HCT116 (cell line): ENCODE results near the gene KIF25. TPM values are rescaled to one million over a fixed set of nuclear protein-coding genes. Genes with fewer than 3 reads are reported as not detected.

Source experiments
- ATAC-seq: fragments of 200-7000 bp; cut with Tn5 transposase; 2 replicates; pipeline ENCODE4 v1.9.1; 2020; ENCODE audit warnings: mild to moderate bottlenecking, moderate library complexity
- BruUV-seq: library from RNA; stranded (reverse); fragments of 400-500 nt; replicated peaks from 2 replicates; lab custom pipeline; 2021; lab: Mats Ljungman, UMichigan
- CTCF ChIA-PET: fragments of 300-600 bp; sonication (Branson Sonifier 250); formaldehyde crosslinking; loops from one replicate; lab custom pipeline; 2021; ENCODE audit warnings: antibody characterized with exemption; lab: Charles Lee
- POLR2A ChIA-PET: fragments of 300-600, 350-600 bp; sonication (Branson Sonifier 250); formaldehyde crosslinking; loops from one replicate; lab custom pipeline; 2021; ENCODE audit warnings: antibody characterized with exemption; lab: Charles Lee
- RAD21 ChIA-PET, 2 experiments: fragments of 300-600 bp; sonication (Branson Sonifier 250); formaldehyde crosslinking; loops; one replicate each; lab custom pipeline; 2023; ENCODE audit warnings: low total read pairs in 2 of 2; ENCODE audit not compliant: uncharacterized antibody in 2 of 2, unreplicated experiment in 2 of 2, low non-redundant PET in 1 of 2; lab: Charles Lee
- DNase-seq: peaks from one replicate; pipeline ENCODE4 v3.0.0-alpha.2; 2010; ENCODE audit warnings: low read depth, low spot score
- H2AFZ ChIP-seq: fragments of 200-600 bp; shearing (Covaris generic), sonication (generic); 2 replicates; pipeline ENCODE4 v1.6.1; 2017; ENCODE audit warnings: low read depth, mixed run types, mixed read lengths, antibody characterized with exemption, low read length; ENCODE audit not compliant: poor library complexity, severe bottlenecking
- H3K27ac ChIP-seq: 2 replicates; pipeline ENCODE4 v1.5.1; 2012; ENCODE audit warnings: low read depth, low read length
- H3K27me3 ChIP-seq: fragments of 200-600 bp; sonication (generic); 2 replicates; pipeline ENCODE4 v1.6.1; 2016; ENCODE audit warnings: mixed run types, low read length, mixed read lengths; ENCODE audit not compliant: insufficient read depth
- H3K36me3 ChIP-seq, 2 experiments: fragments of 200-500 bp in 1 of 2; fragments of 200-600 bp in 1 of 2; sonication (Bioruptor generic) in 1 of 2; sonication (generic) in 1 of 2; 2 replicates each; pipeline versions ENCODE4 v1.5.1 to v1.6.1; 2014 to 2016; ENCODE audit warnings: low read length in 2 of 2, inconsistent platforms in 1 of 2, mixed read lengths in 1 of 2, mixed run types in 1 of 2; ENCODE audit not compliant: insufficient read depth in 2 of 2, control insufficient read depth in 1 of 2
- H3K4me1 ChIP-seq, 2 experiments: fragments of 200-600 bp in 1 of 2; sonication (generic) in 1 of 2; 2 replicates each; pipeline versions ENCODE4 v1.5.1 to v1.6.1; 2012 to 2017; ENCODE audit warnings: low read length in 2 of 2, inconsistent platforms in 1 of 2, mild to moderate bottlenecking in 1 of 2, mixed read lengths in 1 of 2, mixed run types in 1 of 2, moderate library complexity in 1 of 2; ENCODE audit not compliant: insufficient read depth in 2 of 2, control insufficient read depth in 1 of 2
- H3K4me2 ChIP-seq: fragments of 200-600 bp; sonication (generic); 2 replicates; pipeline ENCODE4 v1.6.1; 2017; ENCODE audit warnings: mixed run types, low read length, mixed read lengths
- H3K4me3 ChIP-seq, 2 experiments: fragments of 200-600 bp in 1 of 2; sonication (generic) in 1 of 2; replicated peaks in 1 of 2; 2 replicates each; pipeline ENCODE4 v1.5.1; 2011 to 2016; ENCODE audit warnings: low read length in 2 of 2, control low read depth in 1 of 2, low read depth in 1 of 2, mild to moderate bottlenecking in 1 of 2, mixed read lengths in 1 of 2, mixed run types in 1 of 2
- H3K79me2 ChIP-seq: fragments of 200-600 bp; sonication (generic); 2 replicates; pipeline ENCODE4 v1.6.1; 2017; ENCODE audit warnings: mild to moderate bottlenecking, mixed run types, low read length, moderate library complexity, mixed read lengths; ENCODE audit not compliant: insufficient read depth
- H3K9ac ChIP-seq: fragments of 200-600 bp; sonication (generic); 2 replicates; pipeline ENCODE4 v1.6.1; 2016; ENCODE audit warnings: low read length, mixed read lengths
- H3K9me2 ChIP-seq: fragments of 200-600 bp; sonication (generic), shearing (Covaris generic); 2 replicates; pipeline ENCODE4 v1.6.1; 2017; ENCODE audit warnings: mixed run types, mild to moderate bottlenecking, moderate library complexity; ENCODE audit not compliant: insufficient read depth
- H3K9me3 ChIP-seq, 2 experiments: fragments of 200-500 bp in 1 of 2; fragments of 200-600 bp in 1 of 2; sonication (Bioruptor generic) in 1 of 2; sonication (generic) in 1 of 2; 2 replicates each; pipeline ENCODE4 v1.6.1; 2014 to 2017; ENCODE audit warnings: low read length in 2 of 2, mixed read lengths in 2 of 2, inconsistent platforms in 1 of 2, low read depth in 1 of 2, mild to moderate bottlenecking in 1 of 2, mixed run types in 1 of 2, moderate library complexity in 1 of 2; ENCODE audit not compliant: control insufficient read depth in 1 of 2, insufficient read depth in 1 of 2
- H4K20me1 ChIP-seq: fragments of 200-600 bp; sonication (generic), shearing (Covaris generic); 2 replicates; pipeline ENCODE4 v1.6.1; 2017; ENCODE audit warnings: mixed run types, mild to moderate bottlenecking, moderate library complexity; ENCODE audit not compliant: insufficient read depth
- CBX3 ChIP-seq: IDR thresholded peaks from 2 replicates; pipeline ENCODE4 v1.6.1; 2012; ENCODE audit warnings: low read depth
- CEBPB ChIP-seq: IDR thresholded peaks from 2 replicates; pipeline ENCODE4 v1.6.1; 2012; ENCODE audit warnings: low read depth
- EGR1 ChIP-seq: IDR thresholded peaks from 2 replicates; pipeline ENCODE4 v1.6.1; 2012; ENCODE audit warnings: low read depth
- ELF1 ChIP-seq: IDR thresholded peaks from 2 replicates; pipeline ENCODE4 v1.6.1; 2012; ENCODE audit warnings: low read depth, borderline replicate concordance
- EZH2 ChIP-seq: fragments of 200-600 bp; sonication (generic); IDR thresholded peaks from 2 replicates; pipeline ENCODE4 v1.6.1; 2017; ENCODE audit warnings: antibody characterized with exemption, mixed run types
- EZH2phosphoT487 ChIP-seq: fragments of 200-600 bp; IDR thresholded peaks from 2 replicates; pipeline ENCODE4 v1.6.1; 2018; ENCODE audit warnings: antibody characterized with exemption, borderline replicate concordance
- FOSL1 ChIP-seq: IDR thresholded peaks from 2 replicates; pipeline ENCODE4 v1.6.1; 2012; ENCODE audit warnings: low read depth
- JUND ChIP-seq: IDR thresholded peaks from 2 replicates; pipeline ENCODE4 v1.6.1; 2012
- POLR2A ChIP-seq: IDR thresholded peaks from 2 replicates; pipeline ENCODE4 v1.7.0; 2011; ENCODE audit warnings: borderline replicate concordance; ENCODE audit not compliant: insufficient read depth, insufficient read length; ENCODE audit errors: extremely low read depth
- RAD21 ChIP-seq: IDR thresholded peaks from 2 replicates; pipeline ENCODE4 v1.6.1; 2012; ENCODE audit warnings: low read depth, mild to moderate bottlenecking
- REST ChIP-seq: IDR thresholded peaks from 2 replicates; pipeline ENCODE4 v1.6.1; 2012; ENCODE audit warnings: low read depth
- SIN3A ChIP-seq: IDR thresholded peaks from 2 replicates; pipeline ENCODE4 v1.6.1; 2012; ENCODE audit warnings: low read depth
- TCF7L2 ChIP-seq: IDR thresholded peaks from 2 replicates; pipeline ENCODE4 v1.7.0; 2011; ENCODE audit warnings: borderline replicate concordance, inconsistent platforms; ENCODE audit not compliant: insufficient read depth, insufficient read length; ENCODE audit errors: extremely low read depth
- YY1 ChIP-seq: IDR thresholded peaks from 2 replicates; pipeline ENCODE4 v1.6.1; 2011; ENCODE audit warnings: low read length, low read depth, moderate library complexity, mild to moderate bottlenecking; ENCODE audit not compliant: insufficient replicate concordance; ENCODE audit errors: extremely low read depth
- ZFX ChIP-seq: fragments of 450-650 bp; IDR thresholded peaks from 2 replicates; pipeline ENCODE4 v1.6.1; 2017
- ZNF274 ChIP-seq: fragments of 200-500 bp; sonication (Bioruptor generic); IDR thresholded peaks from 2 replicates; pipeline ENCODE4 v1.6.1; 2014; ENCODE audit warnings: mild to moderate bottlenecking, low read depth, low read length, inconsistent platforms
- intact Hi-C: fragments of 100-400 bp; cut with micrococcal nuclease; formaldehyde crosslinking; loops from 2 replicates; pipeline ENCODE4 v1.10.0; 2022
- total RNA-seq: library from RNA; stranded (reverse); gene quantifications from one replicate; pipeline ENCODE4 v1.2.1, GENCODE V29; 2021; ENCODE audit not compliant: unreplicated experiment
- TF ChIP-seq, protein P1 (sequence below): IDR thresholded peaks from 2 replicates; pipeline ENCODE4 v1.6.1; 2012
- TF ChIP-seq, protein P2 (sequence below): IDR thresholded peaks from 2 replicates; pipeline ENCODE4 v1.6.1; 2011; ENCODE audit warnings: mild to moderate bottlenecking, low read length, moderate library complexity; ENCODE audit not compliant: insufficient replicate concordance; ENCODE audit errors: extremely low read depth

The KIF25 gene
- total RNA-seq, 1 experiment from 2014 or later, result not detected

- H3K9ac ChIP-seq, result no peak overlapping the region
- peaks cover 7 to 13% of the 10 kb centered on the region in 2 experiments for H3K4me1 ChIP-seq
- no peaks in the 10 kb centered on the region for H3K9me3 ChIP-seq
- no peak overlapping the region for H3K27ac ChIP-seq
- DNase-seq (no peak), ATAC-seq (no peak)
- H3K9me2 ChIP-seq, result no peaks in the 10 kb centered on the region
- ChIA-PET RAD21 (no interaction called here), POLR2A (no interaction called here), CTCF (no interaction called here)
- no TSS peak for BruUV-seq
- H2AFZ ChIP-seq, result no peak overlapping the region
- intact Hi-C loops, result no loop called here
- H3K36me3 ChIP-seq, result no peaks in the 10 kb centered on the region
- no peaks in the 10 kb centered on the region for H4K20me1 ChIP-seq
- H3K27me3 ChIP-seq, result 0 out of 2 replicates have a peak, but pooled peaks cover 4% of the 10 kb centered on the region
- TF ChIP-seq EZH2 (no peak), CBX3 (no peak), EZH2phosphoT487 (no peak), SIN3A (no peak), JUND (no peak), FOSL1 (no peak), RAD21 (no peak), EGR1 (no peak), TCF7L2 (no peak), YY1 (no peak), ZFX (no peak), ELF1 (no peak), REST (no peak), POLR2A (no peak), ZNF274 (no peak), CEBPB (no peak)
- TF ChIP-seq, protein P1, sequence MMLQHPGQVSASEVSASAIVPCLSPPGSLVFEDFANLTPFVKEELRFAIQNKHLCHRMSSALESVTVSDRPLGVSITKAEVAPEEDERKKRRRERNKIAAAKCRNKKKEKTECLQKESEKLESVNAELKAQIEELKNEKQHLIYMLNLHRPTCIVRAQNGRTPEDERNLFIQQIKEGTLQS, result no peak
- TF ChIP-seq, protein P2, sequence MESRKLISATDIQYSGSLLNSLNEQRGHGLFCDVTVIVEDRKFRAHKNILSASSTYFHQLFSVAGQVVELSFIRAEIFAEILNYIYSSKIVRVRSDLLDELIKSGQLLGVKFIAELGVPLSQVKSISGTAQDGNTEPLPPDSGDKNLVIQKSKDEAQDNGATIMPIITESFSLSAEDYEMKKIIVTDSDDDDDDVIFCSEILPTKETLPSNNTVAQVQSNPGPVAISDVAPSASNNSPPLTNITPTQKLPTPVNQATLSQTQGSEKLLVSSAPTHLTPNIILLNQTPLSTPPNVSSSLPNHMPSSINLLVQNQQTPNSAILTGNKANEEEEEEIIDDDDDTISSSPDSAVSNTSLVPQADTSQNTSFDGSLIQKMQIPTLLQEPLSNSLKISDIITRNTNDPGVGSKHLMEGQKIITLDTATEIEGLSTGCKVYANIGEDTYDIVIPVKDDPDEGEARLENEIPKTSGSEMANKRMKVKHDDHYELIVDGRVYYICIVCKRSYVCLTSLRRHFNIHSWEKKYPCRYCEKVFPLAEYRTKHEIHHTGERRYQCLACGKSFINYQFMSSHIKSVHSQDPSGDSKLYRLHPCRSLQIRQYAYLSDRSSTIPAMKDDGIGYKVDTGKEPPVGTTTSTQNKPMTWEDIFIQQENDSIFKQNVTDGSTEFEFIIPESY, result no peak
- no peak overlapping the region for H3K4me3 ChIP-seq
- no peak overlapping the region for H3K4me2 ChIP-seq
- no peaks in the 10 kb centered on the region for H3K79me2 ChIP-seq
Measured at GRCh38 chr6:168025831-168026710, 28.6 kb downstream of the KIF25 start.
